GM19438 (cell line): Measurements from ENCODE around the gene LRRC52.

Source experiments
- ATAC-seq: cut with Tn5 transposase; IDR thresholded peaks from one replicate; pipeline ENCODE4 v1.9.1; 2021; ENCODE audit warnings: low read depth; ENCODE audit not compliant: unreplicated experiment

LRRC52 gene

DNA sequence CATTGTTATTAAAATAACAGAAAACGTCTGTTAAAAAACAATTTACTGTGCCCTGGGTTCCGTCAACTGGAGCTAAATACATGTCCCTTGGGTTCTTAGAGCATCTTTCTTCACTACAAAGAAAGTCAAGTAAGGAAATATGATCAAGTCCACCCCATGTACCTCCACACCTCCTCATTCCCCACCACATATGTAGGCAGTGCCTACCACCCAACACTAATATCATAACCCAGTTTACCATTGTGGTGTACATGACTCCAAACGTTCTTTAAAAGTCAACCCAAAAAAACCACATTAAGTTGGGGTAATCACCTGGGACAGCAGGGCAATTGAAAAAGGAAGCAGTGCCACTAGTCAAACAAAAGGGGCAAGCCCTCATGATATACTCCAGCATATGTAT, 7.8 kb upstream of the LRRC52 start:
- no peak for ATAC-seq

DNA sequence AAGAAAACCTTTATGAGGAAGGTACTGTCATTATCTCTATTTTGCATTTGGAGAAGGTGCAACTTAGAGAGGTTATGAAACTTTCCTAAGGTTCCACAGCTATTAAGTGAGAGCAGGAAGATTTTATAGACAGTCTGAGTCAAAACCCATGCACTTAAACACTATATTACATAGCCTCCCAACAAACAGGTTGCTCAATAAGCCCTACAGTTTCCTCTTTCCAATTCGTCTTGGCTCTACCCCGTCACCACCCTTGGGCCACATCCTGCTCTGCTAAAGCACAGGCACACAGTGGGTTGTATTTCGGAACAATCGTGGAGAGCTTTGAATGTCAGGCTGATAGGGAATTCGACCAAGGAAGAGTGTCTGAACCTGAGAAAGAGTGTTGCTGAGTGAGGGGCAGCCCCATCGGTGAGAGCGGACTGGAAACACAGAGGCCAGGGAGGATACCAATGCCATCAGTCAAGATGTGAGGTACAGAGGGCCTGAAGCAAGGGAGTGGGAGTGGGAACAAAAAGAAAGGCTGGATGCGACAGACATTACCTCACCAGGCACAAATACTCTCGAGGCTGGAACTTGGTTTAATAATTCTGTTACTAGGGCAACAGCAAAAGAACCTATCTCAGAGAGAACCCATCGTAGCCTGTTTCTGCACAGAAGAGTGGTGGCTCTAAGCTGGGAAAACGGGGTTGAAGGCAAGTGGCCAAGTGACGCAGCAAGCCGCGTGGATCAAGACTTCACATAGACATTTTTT, 6.3 kb upstream of the LRRC52 start:
- ATAC-seq = no peak

- no peak for ATAC-seq
Observed at GRCh38 chr1:165539306-165539705, 4.5 kb upstream of the LRRC52 start.

DNA sequence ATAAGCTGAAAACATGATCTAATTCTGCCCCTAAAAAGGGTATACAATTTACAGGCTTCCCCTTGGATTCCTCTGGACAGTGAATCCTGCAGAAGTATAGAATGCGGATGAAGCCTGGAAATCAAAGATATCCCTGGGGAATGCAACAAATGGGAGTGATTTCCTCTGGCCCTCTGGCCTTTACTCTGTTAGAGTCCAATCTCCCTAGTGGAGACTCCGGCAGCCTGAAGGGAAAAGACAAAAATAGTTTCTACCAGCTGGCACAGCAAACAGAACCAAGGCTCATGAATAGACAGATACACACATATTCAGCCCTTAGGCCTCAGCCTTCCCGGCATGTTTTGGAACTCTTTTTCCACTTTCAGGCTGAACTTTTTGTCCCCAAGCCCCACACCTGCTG, 3.9 kb upstream of the LRRC52 start:
- ATAC-seq = no peak

DNA sequence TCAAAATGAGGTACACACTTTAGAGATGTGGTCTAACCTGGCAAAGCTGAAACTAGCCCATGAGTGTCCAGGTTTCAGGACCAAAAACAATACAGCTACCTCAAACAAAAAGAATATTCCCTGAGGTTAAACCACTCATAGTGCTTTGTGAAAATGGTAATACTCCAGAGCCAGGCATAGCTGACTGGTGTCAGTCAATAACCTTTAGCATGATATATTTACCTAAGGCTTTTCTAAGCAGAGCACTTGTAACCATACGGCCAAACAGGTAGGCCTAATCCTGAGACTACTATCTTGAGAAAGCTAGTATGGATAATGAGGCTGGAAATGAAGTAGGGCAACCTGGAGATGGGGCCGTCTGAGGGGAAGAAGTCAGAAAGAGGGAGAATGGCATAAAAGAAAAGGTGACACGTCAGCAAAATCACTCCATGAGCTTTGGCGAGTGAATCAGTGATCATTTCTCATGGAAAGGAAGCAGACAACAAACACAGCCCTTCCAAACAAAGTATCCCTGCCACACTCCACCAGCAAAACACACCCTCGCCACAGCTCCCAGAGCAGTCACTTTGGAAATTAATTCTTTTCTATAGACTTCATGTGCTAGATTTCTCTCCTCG, 1.7 kb upstream of the LRRC52 start:
- ATAC-seq = no peak

- ATAC-seq = no peak
Observed at GRCh38 chr1:165542647-165543046, 1.2 kb upstream of the LRRC52 start.

DNA sequence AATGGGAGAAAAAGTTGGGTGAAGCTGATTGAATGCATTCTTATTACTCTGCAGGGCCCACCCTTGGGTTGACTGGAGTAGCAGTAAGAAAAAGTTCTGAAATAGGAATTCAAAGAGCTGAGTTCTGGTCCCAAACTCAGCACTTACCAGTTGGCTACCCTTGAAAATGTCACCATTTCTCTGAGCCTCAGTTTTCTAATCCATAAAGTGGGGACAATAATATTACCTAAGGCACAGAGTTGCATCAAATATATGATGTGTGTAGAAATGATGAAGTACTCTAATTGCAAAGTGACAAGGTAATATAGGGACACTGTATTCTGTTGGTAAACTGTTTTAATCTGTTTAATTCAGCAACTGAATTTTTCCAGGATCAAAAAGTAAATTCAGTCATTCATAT, 1.2 kb downstream of the LRRC52 start:
- no peak for ATAC-seq

- ATAC-seq = no peak
Observed at GRCh38 chr1:165545974-165546373, 2.2 kb downstream of the LRRC52 start.

- ATAC-seq = no peak
Observed at GRCh38 chr1:165549973-165550372, 6.2 kb downstream of the LRRC52 start.

DNA sequence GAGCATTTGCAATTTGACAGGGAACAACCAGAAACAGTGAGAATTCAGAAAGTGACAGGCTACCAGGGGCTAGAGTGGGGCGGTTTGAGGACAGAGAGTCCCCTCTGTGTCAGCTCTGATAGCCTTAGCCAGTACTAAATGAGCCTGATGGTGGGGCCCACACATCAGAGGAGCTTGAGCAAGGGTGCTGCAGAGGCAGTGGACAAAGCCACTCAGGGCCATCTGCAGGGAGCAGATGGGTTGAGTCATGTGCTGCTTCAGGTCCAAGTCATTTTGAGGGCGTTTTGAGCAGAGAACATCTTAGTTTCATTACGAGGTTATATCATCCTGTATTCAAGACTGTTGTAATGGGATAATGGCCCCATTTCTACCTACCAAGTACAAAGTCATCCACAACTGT, 7.7 kb downstream of the LRRC52 start:
- ATAC-seq = no peak

DNA sequence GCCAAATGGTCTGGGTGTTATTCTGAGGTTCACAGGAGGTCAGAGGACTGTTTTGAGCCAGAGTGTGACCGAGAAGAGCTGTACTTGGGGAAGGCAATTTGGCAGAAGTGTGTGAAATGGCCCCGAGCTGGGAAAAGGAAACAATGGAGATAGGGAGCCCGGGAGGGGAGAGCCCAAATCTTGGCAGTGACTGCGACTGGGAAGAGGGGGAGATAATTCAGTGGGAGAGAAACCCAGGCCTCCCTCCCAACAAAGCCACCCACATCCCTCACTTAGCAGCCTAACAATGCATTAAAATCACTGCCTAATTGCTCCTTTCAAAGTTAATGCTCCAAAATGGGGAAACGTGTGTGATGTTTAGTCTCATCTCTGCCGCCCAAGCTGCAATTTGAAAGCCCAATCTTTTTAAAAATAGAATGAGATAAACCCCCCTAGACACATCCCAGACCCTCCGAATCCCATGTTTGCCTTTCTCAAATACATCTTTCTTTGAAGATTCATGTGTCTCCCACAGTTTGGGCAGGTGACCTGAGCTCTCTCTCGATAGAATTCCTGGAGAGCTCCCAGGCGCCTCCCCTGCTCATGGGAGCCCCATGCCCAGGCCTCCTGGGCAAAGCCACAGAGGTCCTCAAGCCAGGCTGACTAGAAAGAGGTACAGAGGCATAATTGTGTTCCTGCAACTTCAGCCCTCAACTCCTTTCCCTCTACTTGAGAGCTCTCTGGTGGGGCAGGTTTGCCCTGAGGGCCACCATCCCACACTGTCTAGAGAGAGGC, 17.3 kb downstream of the LRRC52 start:
- no peak for ATAC-seq

- ATAC-seq = no peak
Observed at GRCh38 chr1:165562571-165562970, 18.8 kb downstream of the LRRC52 start.

DNA sequence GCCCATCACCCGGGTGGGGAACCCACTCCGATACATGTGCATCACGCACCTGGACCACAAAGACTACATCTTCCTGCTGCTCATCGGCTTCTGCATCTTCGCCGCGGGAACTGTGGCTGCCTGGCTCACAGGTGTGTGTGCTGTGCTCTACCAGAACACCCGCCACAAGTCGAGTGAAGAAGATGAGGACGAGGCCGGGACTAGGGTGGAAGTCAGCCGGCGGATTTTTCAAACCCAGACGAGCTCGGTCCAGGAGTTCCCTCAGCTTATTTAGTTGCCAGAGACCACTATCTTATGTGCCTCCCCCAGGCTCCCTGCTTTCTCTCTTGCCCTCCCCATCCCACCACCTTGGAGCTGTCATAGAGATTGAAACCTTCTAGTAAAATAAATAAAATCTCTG, 19.8 kb downstream of the LRRC52 start:
- no peak for ATAC-seq

- ATAC-seq = no peak
Observed at GRCh38 chr1:165564561-165564960, 20.8 kb downstream of the LRRC52 start.

DNA sequence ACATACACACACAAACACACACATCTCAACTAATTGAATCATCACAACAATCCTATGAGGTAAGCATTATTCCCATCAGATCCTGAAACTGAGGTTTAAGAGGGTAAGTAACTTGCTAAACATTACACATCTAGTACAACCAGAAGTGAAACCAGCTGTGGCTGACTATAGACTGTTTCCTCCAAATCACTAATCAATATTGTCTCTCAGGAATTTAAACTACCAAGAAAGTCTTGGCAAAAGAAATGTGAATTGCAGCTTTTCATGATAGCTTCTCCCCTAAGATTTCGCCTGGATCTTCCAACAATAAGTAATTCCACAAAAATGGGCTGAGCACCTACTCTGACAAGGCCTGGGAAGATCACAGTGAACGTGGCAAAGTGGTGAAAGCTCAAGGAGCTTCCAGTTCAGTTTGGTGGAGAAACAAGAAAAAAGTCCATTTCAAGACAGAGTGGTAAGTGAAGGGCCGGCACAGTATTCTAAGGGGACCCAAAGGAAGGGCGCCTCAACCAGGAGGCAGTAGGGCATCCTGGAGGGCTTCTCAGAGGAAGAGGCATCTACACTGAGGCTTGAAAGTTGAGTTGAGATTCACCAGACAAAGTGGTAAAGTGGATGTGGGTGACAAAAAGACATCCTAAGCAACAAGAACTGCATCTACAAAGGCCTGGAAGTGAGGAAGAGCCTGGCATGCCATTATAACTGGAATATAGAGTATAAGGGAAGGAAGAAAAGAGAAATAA, 22.1 kb downstream of the LRRC52 start:
- ATAC-seq = no peak

DNA sequence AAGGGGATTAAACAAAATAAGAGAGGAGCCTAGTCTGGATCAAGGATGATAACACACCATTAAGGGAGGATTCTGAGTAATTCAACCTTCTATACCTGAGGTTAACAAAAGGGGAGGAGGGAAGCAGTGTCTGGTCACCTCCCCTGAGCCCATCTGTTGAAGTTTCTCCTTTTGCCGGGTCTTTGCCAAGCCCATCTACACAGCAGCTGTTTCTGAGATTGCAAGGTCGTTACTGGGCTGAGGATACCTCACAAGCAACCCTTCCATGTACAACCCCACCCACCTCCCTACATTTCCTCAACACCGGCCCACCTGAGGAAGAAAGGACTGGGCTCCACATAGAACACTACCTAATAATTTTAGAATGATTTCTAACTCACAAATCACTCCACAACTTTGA, 26.3 kb downstream of the LRRC52 start:
- ATAC-seq = no peak

DNA sequence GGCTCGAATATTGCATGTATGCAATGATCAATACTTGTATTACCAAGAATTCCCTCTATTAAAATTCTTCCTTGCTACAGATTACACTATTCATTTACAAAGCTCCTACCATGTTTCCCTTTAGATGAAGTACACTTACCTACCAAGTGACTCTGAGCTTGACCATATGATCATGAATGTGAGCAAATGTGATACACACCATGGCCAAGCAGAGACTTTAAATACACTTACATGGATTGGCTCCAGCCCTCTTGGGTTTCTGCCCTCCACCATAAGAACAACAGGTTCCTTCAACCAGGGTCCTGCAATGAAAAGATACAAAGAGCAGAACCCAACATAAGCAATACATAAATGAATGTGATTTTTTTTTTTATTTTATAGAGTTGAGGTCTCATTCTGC, 30.0 kb downstream of the LRRC52 start:
- ATAC-seq = no peak

DNA sequence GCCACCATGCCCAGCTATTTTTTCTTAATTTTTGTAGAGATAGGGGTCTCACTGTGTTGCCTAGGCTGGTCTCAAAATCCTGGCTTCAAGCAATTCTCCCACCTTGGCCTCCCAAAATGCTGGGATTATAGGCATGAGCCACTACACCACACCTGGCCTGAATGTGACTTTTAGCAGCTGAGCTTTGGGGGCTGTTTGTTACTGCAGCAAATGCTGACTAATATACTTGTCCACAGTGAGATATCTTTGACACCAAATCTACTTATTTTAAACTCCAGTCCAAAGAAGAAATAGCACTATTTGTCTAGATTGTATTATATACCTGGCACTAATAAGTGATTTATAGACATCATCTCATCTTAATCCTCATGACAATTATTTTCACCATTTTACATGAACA, 30.5 kb downstream of the LRRC52 start:
- no peak for ATAC-seq

DNA sequence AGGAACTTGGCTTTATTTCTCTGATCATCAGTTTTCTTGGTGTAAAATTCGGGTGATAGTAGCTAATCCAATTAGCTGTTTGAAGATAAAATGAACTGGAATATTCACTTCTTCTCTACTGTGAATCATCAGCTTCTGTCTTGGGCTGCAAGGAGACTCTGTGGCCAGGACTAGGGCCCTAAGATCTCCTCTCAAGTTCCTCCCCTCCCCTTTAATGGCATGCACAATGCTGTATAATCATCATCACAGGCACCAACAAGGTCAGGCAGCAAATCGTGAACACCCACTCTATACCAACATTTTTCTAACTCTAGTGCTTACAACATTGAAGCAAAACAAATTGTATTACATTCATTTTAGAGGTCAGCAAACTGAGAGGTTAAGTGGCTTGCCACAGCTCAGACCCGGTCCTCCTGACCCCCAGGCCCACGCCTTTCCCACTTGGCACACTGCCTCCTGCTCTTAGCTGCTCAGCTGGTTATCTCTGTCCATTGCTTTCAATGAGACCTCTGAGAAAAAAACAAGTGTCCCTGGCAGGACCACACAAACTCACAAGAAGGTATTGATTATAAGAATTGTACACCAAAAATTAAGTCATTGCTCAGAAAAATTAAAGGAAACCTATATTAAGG, 31.8 kb downstream of the LRRC52 start:
- no peak for ATAC-seq

DNA sequence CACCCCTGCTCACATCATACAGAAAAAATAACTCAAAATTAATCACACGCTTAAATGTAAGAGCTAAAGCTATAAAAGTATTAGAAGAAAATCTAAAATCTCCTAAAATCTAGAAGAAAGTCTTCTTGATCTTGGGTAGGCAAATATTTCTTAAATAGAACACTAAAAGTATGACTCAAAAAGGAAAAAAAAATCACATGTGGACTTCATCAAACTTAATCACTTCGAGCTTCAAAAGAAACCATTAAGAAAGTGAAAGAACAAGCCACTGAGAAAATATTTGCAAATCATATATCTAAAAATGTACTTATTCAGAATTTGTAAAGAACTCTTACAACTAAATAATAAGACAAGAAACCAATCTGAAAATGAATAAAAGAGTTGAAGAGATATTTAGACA, 32.7 kb downstream of the LRRC52 start:
- ATAC-seq = no peak

- no peak for ATAC-seq
Observed at GRCh38 chr1:165577707-165578106, 33.9 kb downstream of the LRRC52 start.
